Kidney (tissue), 14 donors: Measurements from ENCODE around the gene GRIN3A. TPM values are rescaled to one million over a fixed set of nuclear protein-coding genes. Genes with fewer than 3 reads are reported as not detected.

Experiments
- DNase-seq, 5 donors: peaks; one replicate each; pipeline ENCODE4 v3.0.0-alpha.2; 2013 to 2020
- FAIRE-seq: peaks from 2 replicates; lab custom pipeline; 2012; peaks lifted over from hg19 to GRCh38; lab: Jason Lieb, UNC
- H3K27ac ChIP-seq, 2 donors: one replicate each; pipeline ENCODE4 v1.7.0; 2013; ENCODE audit warnings: low read depth in 2 of 2, low read length in 2 of 2, inconsistent platforms in 1 of 2
- H3K27me3 ChIP-seq: one replicate; pipeline ENCODE4 v1.7.1; 2013; ENCODE audit warnings: low read length, inconsistent platforms; ENCODE audit not compliant: control insufficient read depth, insufficient read depth
- H3K36me3 ChIP-seq, 3 donors: one replicate each; pipeline versions ENCODE4 v1.7.0 to v1.7.1; 2013; ENCODE audit warnings: low read length in 3 of 3, control low read depth in 1 of 3, inconsistent platforms in 1 of 3; ENCODE audit not compliant: insufficient read depth in 3 of 3, control insufficient read depth in 2 of 3
- H3K4me1 ChIP-seq, 3 donors: one replicate each; pipeline versions ENCODE4 v1.7.0 to v1.7.1; 2013; ENCODE audit warnings: low read length in 3 of 3, inconsistent platforms in 1 of 3, low read depth in 1 of 3; ENCODE audit not compliant: control insufficient read depth in 2 of 3, insufficient read depth in 2 of 3
- H3K4me3 ChIP-seq, 3 donors: one replicate each; pipeline versions ENCODE4 v1.7.0 to v1.8.1; 2013; ENCODE audit warnings: low read length in 3 of 3, control low read depth in 1 of 3, inconsistent platforms in 1 of 3
- H3K9ac ChIP-seq, 3 donors: one replicate each; pipeline versions ENCODE4 v1.7.0 to v1.7.1; 2013; ENCODE audit warnings: low read length in 3 of 3, control low read depth in 1 of 3, inconsistent platforms in 1 of 3
- H3K9me3 ChIP-seq, 3 donors: one replicate each; pipeline versions ENCODE4 v1.7.0 to v1.7.1; 2013; ENCODE audit warnings: low read length in 3 of 3, control low read depth in 1 of 3, inconsistent platforms in 1 of 3; ENCODE audit not compliant: control insufficient read depth in 2 of 3, insufficient read depth in 1 of 3
- intact Hi-C: fragments of 100-400 bp; cut with DNase I; formaldehyde crosslinking; loops from one replicate; pipeline ENCODE4 v1.11.1; 2022
- polyA plus RNA-seq: library from polyadenylated mRNA; stranded (reverse); fragments of 350-450 nt; fragmentation: Illumina TruSeq; extraction: RNeasy Lipid Tissue Mini Kit (QIAGEN cat#74804); gene quantifications from one replicate; pipeline ENCODE4 v1.2.3, GENCODE V29; 2014; ENCODE audit warnings: low read depth, low replicate concordance; ENCODE audit not compliant: insufficient read depth
- total RNA-seq: library from RNA; stranded (reverse); fragmentation: NEBNext Ultra II Directional; extraction: Animal tissue kit (Norgen Biotek cat#: 25700); gene quantifications from one replicate; pipeline ENCODE4 v1.2.1, GENCODE V29; 2021
- TF ChIP-seq, protein P1 (sequence below): IDR thresholded peaks from 3 replicates; pipeline ENCODE4 v1.5.1; 2012; ENCODE audit warnings: mild to moderate bottlenecking, moderate library complexity, borderline replicate concordance; ENCODE audit not compliant: insufficient read depth; ENCODE audit errors: extremely low read depth
- donor health status: control.
- donor health status: control.
- donor health status: control.
- donor health status: control.
- donor health status: control.
- donor health status: DM: yes; HTN: yes; CAD: no.
- donor health status: Normal renal cell carcinoma (clear cell type).

The GRIN3A gene
- total and polyA plus RNA-seq, 2 donors from 2014 or later = 0.03 to 0.06 TPM

DNA sequence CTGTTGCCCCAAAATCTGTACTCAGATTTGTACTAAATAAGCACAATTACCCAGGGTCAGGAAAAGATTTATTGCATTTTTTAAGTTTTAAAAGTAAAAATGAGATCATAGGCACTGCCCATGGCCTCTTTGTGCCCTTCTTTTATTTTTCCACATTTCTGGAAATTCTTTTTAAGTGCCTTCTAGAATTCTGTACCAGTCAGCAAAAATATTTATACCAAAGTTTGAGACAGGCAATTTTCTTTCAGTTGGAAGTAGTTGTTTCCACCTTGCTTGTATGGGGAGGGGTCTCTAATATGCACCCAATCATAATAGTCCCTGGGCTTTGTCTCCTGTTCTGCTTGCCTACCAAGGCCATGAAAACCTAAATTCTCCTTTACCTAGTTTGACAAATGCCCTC lies 210.4 kb downstream of the GRIN3A start:
- H3K9ac ChIP-seq = no peak overlapping the region
- TF ChIP-seq, protein P1, sequence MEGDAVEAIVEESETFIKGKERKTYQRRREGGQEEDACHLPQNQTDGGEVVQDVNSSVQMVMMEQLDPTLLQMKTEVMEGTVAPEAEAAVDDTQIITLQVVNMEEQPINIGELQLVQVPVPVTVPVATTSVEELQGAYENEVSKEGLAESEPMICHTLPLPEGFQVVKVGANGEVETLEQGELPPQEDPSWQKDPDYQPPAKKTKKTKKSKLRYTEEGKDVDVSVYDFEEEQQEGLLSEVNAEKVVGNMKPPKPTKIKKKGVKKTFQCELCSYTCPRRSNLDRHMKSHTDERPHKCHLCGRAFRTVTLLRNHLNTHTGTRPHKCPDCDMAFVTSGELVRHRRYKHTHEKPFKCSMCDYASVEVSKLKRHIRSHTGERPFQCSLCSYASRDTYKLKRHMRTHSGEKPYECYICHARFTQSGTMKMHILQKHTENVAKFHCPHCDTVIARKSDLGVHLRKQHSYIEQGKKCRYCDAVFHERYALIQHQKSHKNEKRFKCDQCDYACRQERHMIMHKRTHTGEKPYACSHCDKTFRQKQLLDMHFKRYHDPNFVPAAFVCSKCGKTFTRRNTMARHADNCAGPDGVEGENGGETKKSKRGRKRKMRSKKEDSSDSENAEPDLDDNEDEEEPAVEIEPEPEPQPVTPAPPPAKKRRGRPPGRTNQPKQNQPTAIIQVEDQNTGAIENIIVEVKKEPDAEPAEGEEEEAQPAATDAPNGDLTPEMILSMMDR = no peak
- H3K27ac ChIP-seq = no peak overlapping the region
- no peaks in the 10 kb centered on the region for H3K36me3 ChIP-seq
- H3K9me3 ChIP-seq = no peaks in the 10 kb centered on the region
- intact Hi-C loops = loop anchor here (5.0 kb wide), 1 partner anchor 66 kb away; no protein-coding TSS in a partner anchor
- H3K27me3 ChIP-seq = no peaks in the 10 kb centered on the region
- no peaks in the 10 kb centered on the region for H3K4me1 ChIP-seq
- no peak overlapping the region for H3K4me3 ChIP-seq
- DNase-seq (no peak), FAIRE-seq (no peak)

DNA sequence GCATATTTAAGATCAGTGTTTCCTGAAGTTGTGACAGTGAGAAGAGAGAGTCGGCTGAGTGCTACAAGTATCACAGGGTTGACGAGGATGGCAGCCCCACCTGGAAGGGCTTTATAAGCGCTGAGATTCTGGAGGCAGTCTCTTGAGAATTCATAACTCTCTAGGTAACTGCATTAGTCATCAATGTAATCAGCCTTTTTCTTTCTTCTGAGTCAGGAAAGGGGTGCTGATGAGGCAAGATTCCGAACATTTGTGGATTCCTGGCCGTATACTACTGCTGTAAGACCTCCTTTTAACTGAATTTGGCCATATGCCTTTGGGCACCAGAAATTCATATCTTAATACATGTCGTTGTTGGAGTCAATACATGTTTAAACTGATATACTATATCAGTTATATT lies 211.4 kb downstream of the GRIN3A start:
- H3K27me3 ChIP-seq = no peaks in the 10 kb centered on the region
- H3K36me3 ChIP-seq = no peaks in the 10 kb centered on the region
- no peaks in the 10 kb centered on the region for H3K9me3 ChIP-seq
- no peak overlapping the region for H3K4me3 ChIP-seq
- H3K27ac ChIP-seq = no peak overlapping the region
- no peak for FAIRE-seq
- no peak for DNase-seq
- no peaks in the 10 kb centered on the region for H3K4me1 ChIP-seq
- TF ChIP-seq, protein P1 = no peak
- H3K9ac ChIP-seq = no peak overlapping the region
- intact Hi-C loops = loop anchor here (5.0 kb wide), 1 partner anchor 65 kb away; no protein-coding TSS in a partner anchor

DNA sequence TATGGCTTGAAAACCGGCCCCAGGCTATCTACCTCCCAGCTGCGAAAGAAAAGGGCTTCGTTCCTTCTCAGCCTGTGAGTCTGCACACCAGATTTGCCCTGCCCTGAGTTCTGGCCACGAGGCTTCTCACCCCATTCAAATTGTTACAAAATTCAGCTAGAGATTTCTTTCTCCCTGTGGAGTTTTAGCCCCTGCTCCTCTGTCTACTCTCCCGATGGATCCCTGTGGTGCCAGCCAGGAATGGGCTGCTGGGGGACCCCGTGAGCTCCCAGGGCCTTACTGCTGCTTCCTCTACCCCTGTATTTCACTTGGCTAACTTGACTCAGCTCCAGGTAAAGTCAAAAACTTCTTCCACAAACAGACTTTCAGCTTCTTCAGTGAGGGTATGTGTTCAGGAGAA lies 214.1 kb downstream of the GRIN3A start:
- no peak overlapping the region for H3K27ac ChIP-seq
- H3K4me3 ChIP-seq = no peak overlapping the region
- intact Hi-C loops = no loop called here
- no peaks in the 10 kb centered on the region for H3K27me3 ChIP-seq
- no peaks in the 10 kb centered on the region for H3K9me3 ChIP-seq
- H3K9ac ChIP-seq = no peak overlapping the region
- no peaks in the 10 kb centered on the region for H3K4me1 ChIP-seq
- TF ChIP-seq, protein P1 = no peak
- FAIRE-seq = no peak
- no peaks in the 10 kb centered on the region for H3K36me3 ChIP-seq
- DNase-seq = no peak

Other genes starting within 250 kb of the GRIN3A start
- 43.2 TPM for gene RNF20, start 204.8 kb downstream of the GRIN3A start, total RNA-seq
- 15.8 TPM for gene RNF20, start 204.8 kb downstream of the GRIN3A start, polyA plus RNA-seq
- gene PPP3R2, start 143.7 kb downstream of the GRIN3A start, total RNA-seq = not detected
- not detected for gene PPP3R2, start 143.7 kb downstream of the GRIN3A start, polyA plus RNA-seq